ENCODE measurements around the gene JAKMIP2. TPM values are rescaled to one million over a fixed set of nuclear protein-coding genes. Genes with fewer than 3 reads are reported as not detected.

Gene JAKMIP2
- total and polyA plus RNA-seq, 10 of the 15 experiments (the other 5 are each of a cell fraction or from before 2014, with no cell fraction given), result 0.51 to 1.8 (median 0.89) TPM

- no peak for TF ChIP-seq REST (IDR thresholded peaks at IDR 0.05; ENCODE audit: low read depth, low read length)
- TF ChIP-seq MLLT1 (IDR thresholded peaks at IDR 0.05), result no peak
- no peak for TF ChIP-seq DPF2 (IDR thresholded peaks at IDR 0.05)
Measured at GRCh38 chr5:147626464-147626863, 156.1 kb downstream of the JAKMIP2 start (continued).

- H3K4me1 ChIP-seq (ENCODE audit: control insufficient read depth, insufficient read depth, low read length), result no peaks in the 10 kb centered on the region
- H4K20me1 ChIP-seq (ENCODE audit: control insufficient read depth, insufficient read depth), result no peaks in the 10 kb centered on the region
- ChIA-PET RAD21 (ENCODE audit: unreplicated experiment) (no interaction called here), CTCF (interaction anchor here (1.6 kb wide), 1 partner anchor 202 kb away, joined by 6 read pairs; no protein-coding TSS in a partner anchor), SMC1A (ENCODE audit: uncharacterized antibody, unreplicated experiment) (no interaction called here), POLR2A (no interaction called here)
- H3K9ac ChIP-seq (ENCODE audit: control insufficient read depth, insufficient read depth, low read length), result no peak overlapping the region
- no peak overlapping the region for H3K4me2 ChIP-seq (ENCODE audit: control insufficient read depth, insufficient read depth)
- H3K9me3 ChIP-seq (replicated peaks; ENCODE audit: control insufficient read depth, insufficient read depth, low read length), result no peaks in the 10 kb centered on the region
- H3K79me2 ChIP-seq (ENCODE audit: control insufficient read depth, insufficient read depth, low read length), result no peaks in the 10 kb centered on the region
- no peaks in the 10 kb centered on the region for H3K27me3 ChIP-seq (replicated peaks in 1 of 2; ENCODE audit: control insufficient read depth in 2 of 2, insufficient read depth in 2 of 2, low read length in 1 of 2)
- intact Hi-C loops (cut with micrococcal nuclease; ENCODE audit: unreplicated experiment) (no loop called here), in situ Hi-C loops (cut with MboI) (no loop called here)
- FAIRE-seq (no peak), ATAC-seq (no peak), DNase-seq (ENCODE audit: low read depth, low spot score) (no peak)
- no peak overlapping the region for H2AFZ ChIP-seq (ENCODE audit: control insufficient read depth, low read depth, low read length)
- no peak overlapping the region for H3K4me3 ChIP-seq
- no TSS peak for BruUV-seq (replicated peaks)
- H3K36me3 ChIP-seq (ENCODE audit: control insufficient read depth in 2 of 2, insufficient read depth in 2 of 2, low read length in 1 of 2), result no peaks in the 10 kb centered on the region
- TF ChIP-seq ATF7 (IDR thresholded peaks at IDR 0.05; ENCODE audit: low read depth) (no peak), TAF1 (IDR thresholded peaks at IDR 0.05; ENCODE audit: borderline replicate concordance, low read depth, low read length) (no peak)
- no peak overlapping the region for H3K27ac ChIP-seq (ENCODE audit: control insufficient read depth, insufficient read depth)
Measured at GRCh38 chr5:147621016-147621415, 161.5 kb downstream of the JAKMIP2 start.

Measured in GM12878 (cell line).